ENCODE data around the gene TP53RK. TPM values are rescaled to one million over a fixed set of nuclear protein-coding genes. Genes with fewer than 3 reads are reported as not detected.

Gene TP53RK
- total RNA-seq, 1 experiment from 2014 or later, result 20.6 TPM

GRCh38 chr20:46650575-46651090 lies 38.6 kb downstream of the TP53RK start:
- Histone ChIP-seq H3K9me3 (ENCODE audit: low read depth, low read length, poor library complexity, severe bottlenecking) (no peaks in the 10 kb centered on the region), H3K36me3 (ENCODE audit: insufficient read depth, low read length, poor library complexity, severe bottlenecking) (no peaks in the 10 kb centered on the region), H3K4me1 (ENCODE audit: insufficient read depth, low read length, poor library complexity, severe bottlenecking) (no peaks in the 10 kb centered on the region), H3K27me3 (replicated peaks; ENCODE audit: insufficient read depth, low read depth, low read length, poor library complexity) (peaks cover 44% of the 10 kb centered on the region), H3K27ac (ENCODE audit: low read depth, low read length, poor library complexity, severe bottlenecking) (no peak overlapping the region), H3K4me3 (ENCODE audit: low read depth, low read length, poor library complexity, severe bottlenecking) (no peak overlapping the region)
- ChIA-PET POLR2A (ENCODE audit: low non-redundant PET) (no interaction called here), CTCF (no interaction called here)
- TF ChIP-seq EZH2 (IDR thresholded peaks at IDR 0.05; ENCODE audit: borderline replicate concordance, low read depth, low read length, poor library complexity, severe bottlenecking) (no peak), CTCF (conservative IDR thresholded peaks at IDR 0.05; ENCODE audit: low read depth, low read length) (no peak)
- BruUV-seq (replicated peaks), result no TSS peak
- DNase-seq (ENCODE audit: low spot score), result no peak
- intact Hi-C loops (cut with micrococcal nuclease; ENCODE audit: unreplicated experiment), result no loop called here

GRCh38 chr20:46649965-46650542 lies 39.2 kb downstream of the TP53RK start:
- peaks cover 44% of the 10 kb centered on the region for H3K27me3 ChIP-seq (replicated peaks; ENCODE audit: insufficient read depth, low read depth, low read length, poor library complexity)
- POLR2A ChIA-PET (ENCODE audit: low non-redundant PET), result no interaction called here
- intact Hi-C loops (cut with micrococcal nuclease; ENCODE audit: unreplicated experiment), result no loop called here
- no peak overlapping the region for H3K27ac ChIP-seq (ENCODE audit: low read depth, low read length, poor library complexity, severe bottlenecking)
- H3K36me3 ChIP-seq (ENCODE audit: insufficient read depth, low read length, poor library complexity, severe bottlenecking), result no peaks in the 10 kb centered on the region
- CTCF ChIA-PET, result no interaction called here
- DNase-seq (ENCODE audit: low spot score), result no peak
- no TSS peak for BruUV-seq (replicated peaks)
- H3K4me1 ChIP-seq (ENCODE audit: insufficient read depth, low read length, poor library complexity, severe bottlenecking), result no peaks in the 10 kb centered on the region
- no peaks in the 10 kb centered on the region for H3K9me3 ChIP-seq (ENCODE audit: low read depth, low read length, poor library complexity, severe bottlenecking)
- TF ChIP-seq EZH2 (IDR thresholded peaks at IDR 0.05; ENCODE audit: borderline replicate concordance, low read depth, low read length, poor library complexity, severe bottlenecking) (no peak), CTCF (conservative IDR thresholded peaks at IDR 0.05; ENCODE audit: low read depth, low read length) (no peak)
- H3K4me3 ChIP-seq (ENCODE audit: low read depth, low read length, poor library complexity, severe bottlenecking), result no peak overlapping the region

DNA sequence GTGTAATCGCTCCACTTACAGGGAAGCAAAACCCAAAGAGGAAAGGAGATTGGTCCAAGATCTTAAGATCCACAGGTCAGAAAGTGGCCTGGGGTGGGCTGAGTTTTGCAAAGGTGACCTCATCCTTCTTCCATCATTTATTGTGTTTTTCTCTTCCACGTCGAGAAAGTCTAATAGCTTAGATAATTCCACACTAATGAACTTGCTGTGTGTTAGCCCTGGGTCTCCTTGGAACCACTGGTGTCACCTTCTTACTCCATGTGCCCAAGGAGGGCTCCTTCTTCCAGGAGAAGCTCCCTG lies 39.6 kb downstream of the TP53RK start:
- no peaks in the 10 kb centered on the region for H3K36me3 ChIP-seq (ENCODE audit: insufficient read depth, low read length, poor library complexity, severe bottlenecking)
- H3K4me3 ChIP-seq (ENCODE audit: low read depth, low read length, poor library complexity, severe bottlenecking), result no peak overlapping the region
- H3K27ac ChIP-seq (ENCODE audit: low read depth, low read length, poor library complexity, severe bottlenecking), result no peak overlapping the region
- ChIA-PET CTCF (no interaction called here), POLR2A (ENCODE audit: low non-redundant PET) (no interaction called here)
- H3K27me3 ChIP-seq (replicated peaks; ENCODE audit: insufficient read depth, low read depth, low read length, poor library complexity), result peaks cover 44% of the 10 kb centered on the region
- BruUV-seq (replicated peaks), result no TSS peak
- TF ChIP-seq EZH2 (IDR thresholded peaks at IDR 0.05; ENCODE audit: borderline replicate concordance, low read depth, low read length, poor library complexity, severe bottlenecking), result no peak
- TF ChIP-seq CTCF (conservative IDR thresholded peaks at IDR 0.05; ENCODE audit: low read depth, low read length), result no peak
- H3K4me1 ChIP-seq (ENCODE audit: insufficient read depth, low read length, poor library complexity, severe bottlenecking), result no peaks in the 10 kb centered on the region
- H3K9me3 ChIP-seq (ENCODE audit: low read depth, low read length, poor library complexity, severe bottlenecking), result no peaks in the 10 kb centered on the region
- intact Hi-C loops (cut with micrococcal nuclease; ENCODE audit: unreplicated experiment), result no loop called here
- no peak for DNase-seq (ENCODE audit: low spot score)
